ENCODE data around the gene ITPRID2.
A peak's percentile ranks its signal among the peaks of the same experiment; 100 is the strongest.

Gene ITPRID2

GRCh38 chr2:181882246-181883020 is 9.1 kb upstream of the ITPRID2 start:
- no peak for DNase-seq

DNA sequence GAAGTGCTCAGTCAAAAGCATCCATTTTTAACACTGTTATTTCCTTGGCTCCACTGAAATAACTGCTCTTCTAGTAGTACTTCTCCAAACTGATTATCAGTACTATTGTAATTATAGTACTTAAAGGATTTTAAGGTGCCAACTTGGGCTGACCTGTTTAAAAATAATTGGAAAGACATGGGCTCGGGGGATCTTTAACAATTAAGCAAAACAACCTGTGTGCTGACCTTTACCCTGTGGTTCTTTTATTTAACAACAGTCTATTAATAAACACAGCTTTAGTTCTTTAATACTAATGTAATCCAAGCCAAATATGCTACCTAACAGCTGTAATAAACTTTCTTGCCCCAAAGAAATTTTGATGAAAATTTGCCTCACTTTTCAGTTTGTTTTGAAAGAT is 6.9 kb upstream of the ITPRID2 start:
- no peak for DNase-seq

DNA sequence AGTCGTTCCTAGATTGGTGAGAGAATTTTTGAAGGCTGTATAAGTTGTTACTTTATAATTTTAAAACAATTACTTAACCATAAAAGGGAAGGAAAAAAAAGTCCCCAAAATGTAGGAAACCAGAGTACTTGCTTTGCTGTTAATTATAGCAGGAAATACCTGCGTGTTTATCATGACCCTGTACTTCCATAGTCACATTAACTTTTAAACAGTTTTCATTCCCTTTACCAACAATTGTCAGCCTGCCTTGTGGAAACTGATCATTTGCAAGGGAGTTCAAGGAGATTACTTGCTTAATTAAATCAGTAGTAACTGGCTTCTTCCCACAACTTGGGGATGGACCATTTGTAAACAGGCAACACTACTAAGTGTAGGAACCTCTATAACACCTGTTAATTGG is 6.4 kb upstream of the ITPRID2 start:
- DNase-seq: no peak

DNA sequence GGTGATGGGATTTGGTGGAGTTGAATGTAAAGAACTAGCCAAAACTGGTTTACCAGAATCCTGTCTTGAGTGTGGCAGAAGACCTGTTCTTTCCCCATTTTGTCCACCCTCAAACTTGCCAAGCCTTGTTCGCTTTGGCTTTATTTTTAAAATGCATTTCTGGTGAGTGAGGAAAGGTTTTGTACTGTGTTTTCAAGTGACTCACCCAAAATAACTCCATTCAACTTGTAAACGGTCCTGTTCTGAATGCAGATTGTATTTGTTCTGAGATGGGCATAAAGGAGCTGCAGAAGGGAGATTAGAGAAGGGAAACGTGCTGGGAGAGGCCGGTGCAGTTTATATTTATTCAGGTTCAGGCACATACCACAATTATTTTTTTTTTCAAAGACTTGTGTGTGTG is 5.3 kb upstream of the ITPRID2 start:
- no peak for DNase-seq

- no peak for DNase-seq
Measured at GRCh38 chr2:181887045-181887444, 4.5 kb upstream of the ITPRID2 start.

GRCh38 chr2:181889776-181890175 is 1.8 kb upstream of the ITPRID2 start:
- no peak for DNase-seq

DNA sequence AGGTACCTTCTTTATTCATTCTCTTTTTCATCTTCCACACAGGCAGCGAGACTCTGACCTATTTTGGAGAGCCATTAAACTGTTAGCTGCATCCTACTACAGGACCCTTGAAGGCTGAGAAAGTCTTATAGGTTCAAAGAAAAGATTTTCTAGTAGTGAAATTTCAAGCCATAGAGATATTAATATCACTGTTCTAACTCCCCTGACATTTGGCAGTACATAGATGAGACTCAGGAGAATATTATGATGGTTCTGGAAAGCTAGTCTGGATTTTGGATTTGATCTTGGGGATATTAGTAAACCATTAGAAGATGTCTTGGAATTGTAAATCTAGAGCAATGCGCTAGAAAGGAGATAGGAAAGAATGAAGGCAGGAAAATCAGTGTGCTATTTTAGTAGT is 1.3 kb upstream of the ITPRID2 start:
- no peak for DNase-seq

DNA sequence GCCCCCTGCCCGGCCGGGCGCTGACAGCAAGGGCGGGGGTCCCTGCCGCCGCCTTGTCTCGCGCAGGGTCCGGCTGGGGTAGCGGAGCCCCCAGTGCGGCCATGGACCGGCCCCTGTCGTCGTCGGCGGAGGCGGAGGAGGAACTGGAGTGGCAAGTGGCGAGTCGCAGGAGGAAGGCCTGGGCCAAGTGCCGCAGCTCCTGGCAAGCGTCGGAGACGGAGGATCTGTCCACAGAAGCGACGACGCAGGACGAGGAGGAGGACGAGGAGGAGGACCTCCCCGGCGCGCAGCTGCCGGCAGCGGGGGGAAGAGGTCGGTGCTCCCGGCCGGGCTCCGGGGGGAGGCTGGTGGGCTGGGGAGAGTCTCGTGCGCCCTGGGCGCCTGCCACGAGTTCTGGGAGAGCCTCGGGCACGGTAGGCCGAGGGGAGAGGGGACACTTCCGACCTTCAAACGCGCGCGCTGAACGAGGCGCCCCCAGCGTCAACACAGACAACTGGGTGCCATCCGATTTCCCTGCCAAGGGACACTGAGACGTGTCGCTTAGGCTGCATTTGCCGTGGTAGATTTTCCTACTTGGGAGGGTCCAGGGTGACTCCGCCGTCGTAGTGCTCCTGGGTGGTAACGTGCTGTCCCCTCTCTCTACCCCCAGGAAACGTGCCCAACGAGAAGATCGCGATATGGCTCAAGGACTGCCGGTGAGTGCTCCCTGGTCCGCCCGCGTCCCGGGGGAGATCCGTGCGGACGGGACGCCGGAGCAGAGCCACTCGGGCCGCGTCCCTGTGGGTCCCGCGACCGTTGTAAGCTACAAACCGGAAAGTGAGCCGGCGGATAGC is 652 bp downstream of the ITPRID2 start:
- DNase-seq: peak; percentile 45

GRCh38 chr2:181892799-181893435 is 1.4 kb downstream of the ITPRID2 start:
- no peak for DNase-seq

- DNase-seq: no peak
Measured at GRCh38 chr2:181894381-181894780, 2.9 kb downstream of the ITPRID2 start.

GRCh38 chr2:181895818-181896217 is 4.3 kb downstream of the ITPRID2 start:
- no peak for DNase-seq

GRCh38 chr2:181896286-181896685 is 4.8 kb downstream of the ITPRID2 start:
- DNase-seq: no peak

GRCh38 chr2:181900007-181900651 is 8.6 kb downstream of the ITPRID2 start:
- DNase-seq: no peak

DNA sequence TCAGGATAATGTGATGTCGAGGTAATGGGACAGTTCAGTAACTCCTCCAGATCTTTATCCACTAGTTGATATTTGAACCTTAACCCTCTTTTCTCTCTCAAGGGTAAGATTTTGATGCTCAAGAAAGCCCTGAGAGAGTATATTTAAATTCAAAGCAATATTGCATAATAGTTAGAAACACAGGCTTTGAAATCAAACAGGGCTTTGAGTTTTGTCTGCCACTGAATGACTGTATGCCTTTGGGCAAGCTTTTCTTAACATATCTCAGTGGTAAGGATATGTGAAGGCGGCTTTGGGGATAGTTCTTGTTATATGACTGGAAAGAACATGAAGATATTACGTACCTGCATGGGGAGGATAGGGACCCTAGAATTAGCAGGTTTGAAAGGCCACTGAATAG is 11.1 kb downstream of the ITPRID2 start:
- no peak for DNase-seq

GRCh38 chr2:181904022-181904632 is 12.6 kb downstream of the ITPRID2 start:
- DNase-seq: no peak

DNA sequence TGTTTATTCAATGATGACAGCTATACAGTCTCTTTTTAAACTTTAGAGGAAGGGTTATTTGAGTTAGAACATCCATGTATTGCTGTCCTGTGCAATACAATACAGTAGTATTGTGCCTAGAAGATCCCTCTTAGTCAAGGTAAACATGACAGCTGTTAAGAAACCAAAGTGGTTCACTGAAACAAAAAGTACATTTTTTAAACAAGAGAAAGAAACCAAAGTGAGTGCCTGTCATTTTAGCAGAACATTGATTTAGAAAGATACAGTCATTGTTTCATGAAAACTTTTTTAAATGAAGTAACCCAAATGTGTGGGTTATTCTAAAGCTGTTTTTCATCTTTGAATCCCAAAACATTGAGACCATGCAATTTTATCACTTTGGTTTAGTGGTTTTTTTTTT is 15.5 kb downstream of the ITPRID2 start:
- DNase-seq: no peak

GRCh38 chr2:181907635-181908034 is 16.1 kb downstream of the ITPRID2 start:
- DNase-seq: no peak

- no peak for DNase-seq
Measured at GRCh38 chr2:181910028-181910831, 18.7 kb downstream of the ITPRID2 start.

- DNase-seq: no peak
Measured at GRCh38 chr2:181911830-181912229, 20.3 kb downstream of the ITPRID2 start.

GRCh38 chr2:181915102-181915501 is 23.6 kb downstream of the ITPRID2 start:
- no peak for DNase-seq

DNA sequence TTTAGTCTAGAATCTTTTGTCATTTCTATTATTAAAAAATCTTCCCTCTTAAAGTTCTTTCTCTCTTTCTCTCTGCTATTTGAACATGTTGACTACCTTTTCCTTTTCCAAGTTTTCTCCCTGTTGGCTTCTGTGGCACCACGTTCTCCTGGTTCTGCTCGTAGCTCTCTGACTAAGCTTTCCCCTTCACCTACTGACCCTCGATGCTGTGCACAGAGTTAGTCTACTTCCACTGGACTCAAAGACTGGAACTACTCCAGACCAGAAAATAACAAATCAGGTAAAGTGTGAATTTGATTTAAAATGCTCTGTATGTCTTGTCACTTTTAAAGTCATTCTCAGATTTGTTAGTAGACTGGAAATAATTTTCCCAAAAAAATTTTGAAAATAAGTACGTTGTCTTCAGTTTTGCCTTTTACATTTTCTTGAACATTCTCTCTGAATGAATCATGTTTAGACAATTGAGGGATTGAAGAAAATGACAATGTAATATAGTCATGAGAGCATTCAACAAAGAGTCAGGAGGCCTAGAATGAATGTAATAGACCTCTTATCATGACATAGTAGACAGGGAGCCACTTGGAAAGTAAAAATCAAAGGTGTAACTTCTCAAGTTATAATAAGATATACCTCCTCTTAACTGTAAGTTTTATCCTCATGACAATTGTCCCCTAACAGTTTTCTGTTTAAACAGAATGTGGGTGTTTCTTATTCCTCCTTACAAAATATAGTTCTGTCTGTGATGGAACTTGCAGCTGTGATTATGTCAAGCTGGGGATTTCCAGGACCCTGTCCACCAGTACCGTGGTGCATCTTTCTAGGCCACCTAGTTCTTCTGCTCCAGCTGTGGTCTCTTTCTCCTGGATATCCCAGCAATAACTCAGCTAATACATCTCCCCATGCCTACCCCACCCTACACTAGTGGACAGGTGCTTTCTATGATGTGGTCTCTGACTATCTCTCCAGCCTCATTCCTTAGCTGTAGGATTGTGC is 25.5 kb downstream of the ITPRID2 start:
- DNase-seq: no peak
